Activated naive CD8-positive, alpha-beta T cell treated with anti-CD3 and anti-CD28 coated beads, Interleukin-2, amount 50 U/mL, for 24 hours (primary cell): ENCODE results near the gene ZNF786.
A peak's percentile ranks its signal among the peaks of the same experiment; 100 is the strongest.

Experiments
- ATAC-seq: fragments of 150-1000 bp; cut with Tn5 transposase; one replicate; pipeline ENCODE4 v1.10.0; 2021
- DNase-seq: peaks from one replicate; pipeline ENCODE4 v3.0.0; 2021
- H3K27ac Mint-ChIP-seq: one replicate; pipeline ENCODE4 v1.8.0; 2021; ENCODE audit warnings: mild to moderate bottlenecking, mixed read lengths
- H3K27me3 Mint-ChIP-seq: one replicate; pipeline ENCODE4 v1.8.0; 2021; ENCODE audit warnings: mixed read lengths
- H3K36me3 Mint-ChIP-seq: one replicate; pipeline ENCODE4 v1.8.0; 2021; ENCODE audit warnings: low read depth, mixed read lengths
- H3K4me1 Mint-ChIP-seq: one replicate; pipeline ENCODE4 v1.8.0; 2021; ENCODE audit warnings: mixed read lengths
- H3K4me3 Mint-ChIP-seq: one replicate; pipeline ENCODE4 v1.8.0; 2021; ENCODE audit warnings: mild to moderate bottlenecking, moderate library complexity, mixed read lengths
- H3K9me3 Mint-ChIP-seq: one replicate; pipeline ENCODE4 v1.8.0; 2021; ENCODE audit warnings: mixed read lengths

Gene ZNF786, protein sequence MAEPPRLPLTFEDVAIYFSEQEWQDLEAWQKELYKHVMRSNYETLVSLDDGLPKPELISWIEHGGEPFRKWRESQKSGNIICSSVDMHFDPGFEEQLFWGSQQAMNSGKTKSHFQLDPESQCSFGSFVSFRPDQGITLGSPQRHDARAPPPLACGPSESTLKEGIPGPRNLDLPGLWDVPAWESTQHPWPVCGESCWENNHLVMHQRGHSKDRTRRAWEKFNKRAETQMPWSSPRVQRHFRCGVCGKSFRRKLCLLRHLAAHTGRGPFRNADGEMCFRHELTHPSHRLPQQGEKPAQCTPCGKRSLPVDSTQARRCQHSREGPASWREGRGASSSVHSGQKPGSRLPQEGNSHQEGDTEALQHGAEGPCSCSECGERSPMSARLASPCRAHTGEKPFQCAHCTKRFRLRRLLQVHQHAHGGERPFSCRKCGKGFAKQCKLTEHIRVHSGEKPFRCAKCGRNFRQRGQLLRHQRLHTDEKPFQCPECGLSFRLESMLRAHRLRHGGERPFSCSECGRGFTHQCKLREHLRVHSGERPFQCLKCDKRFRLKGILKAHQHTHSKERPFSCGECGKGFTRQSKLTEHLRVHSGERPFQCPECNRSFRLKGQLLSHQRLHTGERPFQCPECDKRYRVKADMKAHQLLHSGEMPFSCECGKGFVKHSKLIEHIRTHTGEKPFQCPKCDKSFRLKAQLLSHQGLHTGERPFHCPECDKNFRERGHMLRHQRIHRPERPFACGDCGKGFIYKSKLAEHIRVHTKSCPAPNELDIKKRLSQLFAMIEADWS

DNA sequence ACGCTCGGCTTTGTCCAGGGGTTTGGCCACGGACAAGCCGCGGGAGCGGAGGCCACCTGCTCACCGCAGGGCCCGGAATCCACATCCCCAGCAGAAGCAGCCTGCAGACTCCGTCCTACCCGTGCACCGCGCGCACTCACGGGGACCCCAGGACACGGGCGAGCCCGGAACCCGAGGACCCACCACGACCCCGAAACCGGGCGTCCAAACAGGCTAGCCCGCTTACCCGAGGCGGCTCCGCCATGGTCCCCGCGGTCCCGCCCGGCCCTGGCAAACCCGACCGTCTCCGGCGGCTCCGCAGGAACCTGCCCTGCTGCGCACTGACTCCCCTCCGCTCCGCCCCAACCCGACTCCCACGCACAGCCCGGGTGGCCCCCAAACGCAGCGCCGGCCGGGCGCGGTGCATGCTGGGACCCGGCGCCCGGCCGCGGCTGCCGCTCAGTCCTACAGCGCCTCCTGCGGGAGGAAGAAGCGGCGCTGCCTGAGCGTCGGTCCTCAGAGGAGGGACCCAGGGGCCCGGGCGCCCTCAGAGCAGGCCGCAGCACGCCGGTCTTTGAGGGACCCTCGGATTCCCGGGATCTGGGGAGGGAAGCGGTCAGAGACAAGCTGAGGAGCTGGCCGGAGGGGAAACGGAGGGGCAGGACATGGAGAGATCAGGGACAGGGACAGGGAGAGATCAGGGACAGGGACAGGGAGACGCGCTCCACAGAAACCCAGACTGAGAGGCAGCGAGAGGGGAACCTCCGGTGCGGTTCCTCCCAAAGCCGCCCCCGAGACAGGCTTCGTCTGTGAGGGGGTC, at the start of gene ZNF786:
TSS of gene ZNF786 (minus strand) at position 322 of the 799 bp plus-strand sequence. CDS start at position 244, 78 bp downstream.
- DNase-seq (peak; percentile 97), ATAC-seq (peak; percentile 91)
- Mint-ChIP-seq H3K9me3 (peaks cover 2% of the 10 kb centered on the region), H3K4me1 (peaks cover 27% of the 10 kb centered on the region), H3K4me3 (peak within 1 kb of the TSS; percentile 89), H3K27ac (peak within 1 kb of the TSS; percentile 98), H3K36me3 (peaks cover 11% of the 10 kb centered on the region), H3K27me3 (no peaks in the 10 kb centered on the region)

DNA sequence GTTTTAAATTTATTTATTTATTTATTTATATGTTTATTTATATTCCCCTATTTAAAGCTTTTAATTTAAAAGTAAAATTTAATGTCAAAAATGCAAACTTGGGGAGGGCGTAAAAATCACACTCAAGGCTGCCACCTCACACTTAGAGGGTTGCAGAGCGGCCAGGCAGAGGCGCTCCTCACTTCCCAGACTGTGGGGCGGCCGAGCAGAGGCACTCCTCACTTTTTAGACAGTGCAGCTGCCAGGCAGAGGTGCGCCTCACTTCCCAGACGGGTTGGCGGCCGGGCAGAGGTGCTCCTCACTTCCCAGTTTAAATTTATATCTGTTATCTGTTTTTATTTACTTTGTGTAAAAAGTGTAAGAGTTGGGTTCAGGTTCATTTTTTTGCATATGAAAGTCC, 45.6 kb upstream of the ZNF786 start:
- no peak overlapping the region for H3K27ac Mint-ChIP-seq
- DNase-seq = no peak

DNA sequence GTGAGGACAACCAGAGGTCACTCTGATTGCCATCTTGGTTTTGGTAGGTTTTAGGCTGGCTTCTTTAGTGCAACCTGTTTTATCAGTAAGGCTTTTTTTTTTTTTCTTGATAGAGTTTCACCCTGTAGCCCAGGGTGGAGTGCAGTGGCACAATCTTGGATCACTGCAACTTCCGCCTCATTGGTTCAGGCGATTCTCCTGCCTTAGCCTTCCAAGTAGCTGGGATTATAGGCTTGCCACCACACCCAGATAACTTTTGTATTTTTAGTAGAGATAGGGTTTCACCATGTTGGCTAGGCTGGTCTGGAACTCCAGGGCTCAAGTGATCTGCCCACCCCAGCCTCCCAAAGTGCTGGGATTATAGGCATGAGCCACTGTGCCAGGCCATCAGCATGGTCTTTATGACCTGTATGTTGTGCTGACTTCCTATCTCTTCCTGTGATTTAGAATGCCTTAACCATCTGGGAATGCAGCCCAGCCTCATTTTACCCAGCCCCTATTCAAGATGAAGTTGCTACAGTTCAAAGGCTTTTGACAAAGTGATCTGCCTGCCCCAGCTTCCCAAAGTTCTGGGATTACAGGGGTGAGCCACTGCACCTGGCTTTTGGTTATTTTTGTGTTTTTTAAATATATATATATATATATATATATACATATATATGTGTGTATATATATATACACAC, 42.7 kb upstream of the ZNF786 start:
- ATAC-seq = no peak
- Mint-ChIP-seq H3K27me3 (no peaks in the 10 kb centered on the region), H3K4me3 (no peak overlapping the region), H3K9me3 (peaks cover 6% of the 10 kb centered on the region), H3K36me3 (peaks cover 41% of the 10 kb centered on the region), H3K27ac (no peak overlapping the region), H3K4me1 (peaks cover 3% of the 10 kb centered on the region)
- DNase-seq = no peak

More for the DNA sequence above, 45.6 kb upstream of the ZNF786 start:
- H3K27me3 Mint-ChIP-seq = no peaks in the 10 kb centered on the region
- no peaks in the 10 kb centered on the region for H3K4me1 Mint-ChIP-seq
- H3K36me3 Mint-ChIP-seq = peaks cover 22% of the 10 kb centered on the region
- ATAC-seq = no peak
- H3K9me3 Mint-ChIP-seq = no peaks in the 10 kb centered on the region
- no peak overlapping the region for H3K4me3 Mint-ChIP-seq

DNA sequence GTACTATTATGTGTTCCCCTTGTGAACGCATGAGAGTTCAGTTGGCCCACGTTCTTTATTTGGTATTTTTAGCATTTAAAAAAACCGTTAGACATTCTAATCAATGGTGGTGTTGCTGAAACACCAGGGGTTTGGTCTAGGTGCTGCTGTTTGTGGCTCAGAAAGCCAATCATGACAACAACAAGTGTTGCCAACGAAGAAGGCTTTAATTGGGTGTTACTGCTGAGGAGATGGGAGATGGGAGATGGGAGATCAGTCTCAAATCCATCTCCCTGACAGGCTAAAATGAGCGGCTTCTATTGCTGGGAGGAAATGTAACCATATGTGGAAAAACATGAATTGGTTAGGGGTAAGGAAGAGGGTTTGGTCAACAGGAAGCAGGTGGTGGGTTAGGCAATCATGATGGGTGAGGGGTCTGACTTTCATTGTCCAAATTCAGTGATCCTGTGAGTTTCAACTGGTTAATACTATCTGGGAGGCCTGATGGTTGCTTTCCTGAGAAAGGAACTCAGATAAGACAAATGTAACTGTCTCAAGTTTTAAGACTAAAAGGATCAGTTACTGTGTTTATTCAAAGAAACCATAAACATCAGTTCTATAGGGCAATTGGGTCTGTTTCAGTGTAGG, 40.2 kb upstream of the ZNF786 start:
- Mint-ChIP-seq H3K4me3 (no peak overlapping the region), H3K9me3 (peaks cover 6% of the 10 kb centered on the region), H3K36me3 (peaks cover 47% of the 10 kb centered on the region), H3K27me3 (no peaks in the 10 kb centered on the region), H3K4me1 (peaks cover 11% of the 10 kb centered on the region), H3K27ac (no peak overlapping the region)
- DNase-seq (no peak), ATAC-seq (no peak)

DNA sequence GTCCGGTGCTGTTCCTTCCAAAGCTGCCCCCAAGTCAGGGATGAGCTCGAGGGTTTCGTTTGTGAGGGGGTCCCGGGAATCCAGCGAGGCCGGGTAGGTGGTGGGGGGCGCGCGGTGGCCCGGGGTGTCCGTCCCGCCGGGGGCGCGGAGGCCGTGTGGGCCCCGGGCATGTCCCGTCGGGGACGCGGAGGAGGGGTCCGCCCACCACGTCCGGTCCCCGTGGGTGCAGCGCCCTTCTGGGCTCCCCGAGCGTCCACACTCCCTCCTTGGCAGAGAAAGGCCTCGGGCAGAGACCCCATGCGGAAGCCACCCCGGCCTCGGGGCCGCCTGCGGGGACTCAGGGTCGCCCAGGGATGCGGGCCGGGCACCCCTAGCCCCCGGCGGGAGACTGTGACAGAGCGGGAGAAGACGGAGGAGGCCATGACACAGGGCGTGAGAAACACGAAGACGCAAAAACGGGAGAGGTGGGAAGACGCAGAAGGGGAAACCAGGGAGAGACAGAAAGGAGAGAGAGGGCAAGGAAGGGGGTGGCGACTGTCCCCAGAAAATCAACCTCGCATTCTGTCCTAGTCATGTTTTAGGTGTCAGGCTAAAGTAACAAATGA, 36.2 kb upstream of the ZNF786 start:
- Mint-ChIP-seq H3K36me3 (peaks cover 38% of the 10 kb centered on the region), H3K27ac (peak overlapping the region; percentile 97)
- ATAC-seq = peak; percentile 50

DNA sequence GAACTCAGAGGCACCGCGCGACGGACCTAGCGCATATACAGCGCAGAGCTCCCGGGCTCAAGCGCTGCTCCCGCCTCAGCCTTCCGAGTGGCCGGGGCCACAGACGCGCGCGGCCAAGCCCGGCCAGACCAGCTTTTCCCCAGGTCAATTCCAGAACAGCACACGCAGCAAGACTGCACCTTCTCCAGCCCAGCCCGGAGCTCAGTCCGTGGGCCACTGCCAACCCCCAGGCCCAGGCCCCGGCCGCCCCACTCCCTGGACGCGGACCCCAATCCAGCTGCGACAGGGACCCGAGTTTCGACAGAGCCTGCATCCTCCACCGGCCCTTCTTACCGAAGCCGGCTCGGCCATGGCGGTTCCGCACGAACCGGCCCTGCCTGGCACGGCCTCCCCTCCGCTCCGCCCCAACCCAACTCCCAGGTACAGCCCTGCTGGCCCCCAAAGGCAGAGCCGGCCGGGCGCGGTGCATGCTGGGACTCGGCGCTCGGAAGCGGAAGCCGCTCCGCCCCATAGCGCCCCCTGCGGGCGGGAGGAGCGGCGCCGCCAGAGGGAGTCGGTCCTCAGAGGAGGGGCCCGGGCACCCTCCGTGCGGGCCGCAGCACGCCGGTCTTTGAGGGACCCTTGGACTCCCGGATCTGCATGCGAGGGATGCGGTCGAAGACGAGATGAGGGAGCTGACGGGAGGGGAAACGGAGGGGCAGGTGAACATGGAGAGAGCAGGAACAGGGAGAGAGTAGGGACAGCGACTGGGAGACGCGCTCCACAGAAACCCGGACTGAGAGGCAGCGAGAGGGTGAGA, 35.5 kb upstream of the ZNF786 start, which contains the start of gene ZNF425:
TSS of gene ZNF425 (minus strand) at position 462 of the 799 bp plus-strand sequence. CDS start at position 351, 111 bp downstream.
- ATAC-seq = peak; percentile 91

More for the DNA sequence above, 36.2 kb upstream of the ZNF786 start:
- Mint-ChIP-seq H3K4me3 (peak overlapping the region; percentile 91), H3K4me1 (peaks cover 22% of the 10 kb centered on the region), H3K27me3 (no peaks in the 10 kb centered on the region), H3K9me3 (peaks cover 6% of the 10 kb centered on the region)
- peak; percentile 72 for DNase-seq

DNA sequence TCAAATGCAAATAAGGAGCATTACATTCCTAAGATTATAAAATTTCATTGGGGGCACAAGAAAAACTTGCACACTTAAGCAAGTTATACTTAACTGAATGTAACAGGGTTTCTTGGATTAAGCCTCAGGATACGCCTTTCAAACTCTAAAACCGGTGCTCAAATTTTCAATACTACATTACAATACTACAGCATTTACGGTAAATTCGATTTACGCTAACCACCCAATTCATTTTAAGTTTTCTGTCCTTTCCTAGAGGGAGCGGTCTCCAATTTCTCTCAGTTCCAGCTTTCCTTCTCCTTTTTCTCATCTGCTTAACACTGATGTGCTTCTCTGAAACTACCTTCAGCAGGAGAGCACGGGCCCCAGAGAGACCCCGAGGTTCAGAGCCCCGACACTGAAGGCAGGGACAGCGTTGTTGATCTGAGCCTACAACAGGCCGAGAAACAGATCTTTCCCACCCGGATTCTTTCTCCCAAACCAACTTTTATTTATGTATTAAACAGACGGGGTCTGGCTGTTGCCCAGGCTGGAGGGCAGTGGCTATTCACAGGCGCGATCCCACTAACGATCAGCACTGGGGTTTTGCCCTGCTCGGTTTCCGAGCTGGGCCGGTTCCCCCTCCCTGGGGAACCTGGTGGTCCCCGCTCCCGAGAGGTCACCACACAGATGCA, 34.8 kb upstream of the ZNF786 start:
- Mint-ChIP-seq H3K27me3 (no peaks in the 10 kb centered on the region), H3K36me3 (peaks cover 24% of the 10 kb centered on the region), H3K4me3 (peak overlapping the region; percentile 91), H3K9me3 (no peaks in the 10 kb centered on the region), H3K4me1 (peaks cover 22% of the 10 kb centered on the region), H3K27ac (peak overlapping the region; percentile 97)
- ATAC-seq (no peak), DNase-seq (peak; percentile 38)

More for the DNA sequence above, 35.5 kb upstream of the ZNF786 start, which contains the start of gene ZNF425:
- Mint-ChIP-seq H3K36me3 (peaks cover 31% of the 10 kb centered on the region), H3K27me3 (no peaks in the 10 kb centered on the region), H3K9me3 (peaks cover 6% of the 10 kb centered on the region), H3K4me3 (peak within 1 kb of the TSS; percentile 91), H3K4me1 (peaks cover 22% of the 10 kb centered on the region), H3K27ac (peak within 1 kb of the TSS; percentile 97)
- peak; percentile 97 for DNase-seq

DNA sequence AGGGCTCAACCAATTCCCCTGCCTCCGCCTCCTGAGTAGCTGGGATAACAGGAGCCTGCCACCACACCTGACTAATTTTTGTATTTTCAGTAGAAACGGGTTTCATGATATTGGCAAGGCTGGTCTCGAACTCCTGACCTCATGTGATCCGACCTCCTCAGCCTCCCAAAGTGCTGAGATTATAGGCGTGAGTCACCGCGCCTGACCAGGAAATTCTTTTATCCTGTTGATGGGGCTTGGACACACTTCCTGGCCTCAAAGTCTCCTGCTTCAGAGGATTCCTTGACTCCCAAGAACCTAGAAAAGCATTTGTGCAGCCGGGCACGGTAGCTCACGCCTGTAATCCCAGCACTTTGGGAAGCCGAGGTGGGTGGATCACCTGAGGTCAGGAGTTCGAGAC, 19.5 kb upstream of the ZNF786 start:
- ATAC-seq (no peak), DNase-seq (no peak)
- Mint-ChIP-seq H3K9me3 (no peaks in the 10 kb centered on the region), H3K4me3 (no peak overlapping the region), H3K36me3 (no peaks in the 10 kb centered on the region), H3K27ac (no peak overlapping the region), H3K27me3 (no peaks in the 10 kb centered on the region), H3K4me1 (no peaks in the 10 kb centered on the region)

DNA sequence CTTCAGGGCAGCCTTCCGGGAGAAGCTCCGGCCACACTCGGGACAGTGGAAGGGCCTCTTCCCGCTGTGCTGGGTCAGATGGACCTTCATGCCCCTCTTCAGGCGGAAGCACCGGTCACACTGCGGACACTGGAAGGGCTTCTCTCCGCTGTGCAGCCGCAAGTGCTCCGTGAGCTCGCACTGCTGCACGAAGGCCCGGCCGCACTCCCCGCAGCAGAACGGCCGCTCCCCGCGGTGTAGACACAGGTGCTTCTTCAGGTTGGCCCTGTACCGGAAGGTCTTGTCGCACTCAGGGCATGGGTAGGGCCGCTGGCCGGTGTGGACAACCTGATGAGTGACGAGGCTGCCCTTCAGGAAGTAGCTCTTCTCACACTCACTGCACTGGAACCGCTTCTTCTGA, 14.2 kb upstream of the ZNF786 start:
- Mint-ChIP-seq H3K4me1 (no peaks in the 10 kb centered on the region), H3K27me3 (no peaks in the 10 kb centered on the region), H3K4me3 (no peak overlapping the region), H3K9me3 (no peaks in the 10 kb centered on the region), H3K36me3 (no peaks in the 10 kb centered on the region), H3K27ac (no peak overlapping the region)
- ATAC-seq (no peak), DNase-seq (no peak)

DNA sequence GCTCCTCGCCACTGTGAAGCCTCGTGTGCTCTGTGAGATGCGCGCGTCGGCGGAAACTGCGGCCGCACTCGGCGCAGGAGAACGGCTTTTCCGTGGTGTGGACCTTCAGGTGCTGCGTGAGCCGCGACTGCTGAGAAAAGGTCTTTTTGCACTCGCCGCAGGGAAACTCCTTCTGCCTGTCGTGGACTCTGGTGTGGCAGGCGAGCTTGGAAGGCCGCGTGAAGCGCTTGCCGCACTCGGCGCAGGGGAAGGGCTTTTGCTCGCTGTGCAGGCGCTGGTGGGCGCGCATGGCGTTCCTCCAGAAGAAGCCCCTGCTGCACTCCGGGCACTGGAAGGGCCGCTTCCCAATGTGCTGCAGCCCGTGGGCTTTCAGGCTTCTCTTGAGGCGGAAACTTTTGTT, 13.7 kb upstream of the ZNF786 start:
- H3K27me3 Mint-ChIP-seq = no peaks in the 10 kb centered on the region
- H3K36me3 Mint-ChIP-seq = no peaks in the 10 kb centered on the region
- ATAC-seq = no peak
- H3K27ac Mint-ChIP-seq = no peak overlapping the region
- H3K4me3 Mint-ChIP-seq = no peak overlapping the region
- H3K4me1 Mint-ChIP-seq = no peaks in the 10 kb centered on the region
- DNase-seq = no peak
- no peaks in the 10 kb centered on the region for H3K9me3 Mint-ChIP-seq

DNA sequence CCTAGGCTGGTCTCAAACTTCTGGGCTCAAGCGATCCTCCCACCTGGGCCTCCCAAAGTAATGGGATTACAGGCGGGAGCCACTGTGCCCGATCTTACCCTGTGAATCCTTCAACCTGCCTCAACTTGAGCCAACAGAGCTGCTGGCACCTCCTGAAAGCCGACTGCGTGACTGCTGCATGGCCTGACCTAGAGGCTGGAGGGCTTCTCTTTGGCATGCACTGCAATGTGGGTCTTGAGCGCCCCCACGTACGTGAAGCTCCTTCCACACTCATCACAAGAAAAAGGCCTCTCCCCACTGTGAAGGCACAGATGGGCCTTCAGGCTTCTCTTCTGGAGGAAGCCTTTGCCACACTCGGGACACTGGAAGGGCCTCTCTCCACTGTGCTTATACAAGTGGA, 12.9 kb upstream of the ZNF786 start:
- no peak for ATAC-seq
- no peaks in the 10 kb centered on the region for H3K27me3 Mint-ChIP-seq
- no peak for DNase-seq
- no peaks in the 10 kb centered on the region for H3K36me3 Mint-ChIP-seq
- no peaks in the 10 kb centered on the region for H3K9me3 Mint-ChIP-seq
- H3K4me1 Mint-ChIP-seq = no peaks in the 10 kb centered on the region
- no peak overlapping the region for H3K4me3 Mint-ChIP-seq
- no peak overlapping the region for H3K27ac Mint-ChIP-seq

DNA sequence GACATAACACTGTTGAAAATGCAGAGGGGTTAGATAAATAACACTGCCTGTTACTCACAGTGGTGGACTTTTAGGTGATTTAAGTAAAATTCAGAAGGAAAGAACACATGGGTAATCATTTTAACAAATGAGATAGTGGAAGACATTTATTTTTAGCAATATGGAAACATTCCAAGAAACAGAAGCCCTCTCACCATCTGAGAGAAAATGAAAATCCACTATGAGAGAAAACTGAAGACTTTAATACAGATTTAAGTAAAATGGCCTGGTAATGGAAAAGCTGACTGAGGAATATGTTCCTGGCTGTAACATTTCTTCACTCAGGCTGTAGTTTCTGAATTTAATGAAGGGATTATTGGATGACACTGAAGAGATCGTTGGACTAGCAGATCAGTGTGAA, 12.1 kb upstream of the ZNF786 start:
- ATAC-seq (no peak), DNase-seq (no peak)
- Mint-ChIP-seq H3K4me3 (no peak overlapping the region), H3K9me3 (no peaks in the 10 kb centered on the region), H3K36me3 (no peaks in the 10 kb centered on the region), H3K27ac (no peak overlapping the region), H3K4me1 (no peaks in the 10 kb centered on the region), H3K27me3 (no peaks in the 10 kb centered on the region)
